ENCODE results near the gene CASK.

CASK gene

GRCh38 chrX:41846714-41847113, 76.6 kb downstream of the CASK start:
- no peak overlapping the region for H3K4me2 ChIP-seq (ENCODE audit: low read length)
- H3K79me2 ChIP-seq (ENCODE audit: control insufficient read depth, low read length) = no peaks in the 10 kb centered on the region
- no peaks in the 10 kb centered on the region for H3F3A ChIP-seq (ENCODE audit: control insufficient read depth, insufficient read depth)
- no peaks in the 10 kb centered on the region for H3K9me3 ChIP-seq (ENCODE audit: control insufficient read depth, insufficient read depth, low read length)
- no peak overlapping the region for H3K27ac ChIP-seq (ENCODE audit: low read depth, low read length)
- no peak for TF ChIP-seq CTCF (IDR thresholded peaks at IDR 0.05; ENCODE audit: low read depth, low read length, poor library complexity, severe bottlenecking)
- no peak for TF ChIP-seq EZH2phosphoT487 (IDR thresholded peaks at IDR 0.05; ENCODE audit: borderline replicate concordance, low read length)
- H3K4me1 ChIP-seq (ENCODE audit: control insufficient read depth, low read length) = no peaks in the 10 kb centered on the region
- 0 out of 2 replicates have a peak, but pooled peaks cover 2% of the 10 kb centered on the region for H3K36me3 ChIP-seq (ENCODE audit: control insufficient read depth, low read length)
- H3K4me3 ChIP-seq (ENCODE audit: low read length) = no peak overlapping the region
- H4K20me1 ChIP-seq (ENCODE audit: control insufficient read depth, insufficient read depth, low read depth, low read length) = no peaks in the 10 kb centered on the region
- H3K9me2 ChIP-seq (replicated peaks; ENCODE audit: control insufficient read depth, low read length) = no peaks in the 10 kb centered on the region
- no peaks in the 10 kb centered on the region for H3K27me3 ChIP-seq (ENCODE audit: control insufficient read depth, low read length)

DNA sequence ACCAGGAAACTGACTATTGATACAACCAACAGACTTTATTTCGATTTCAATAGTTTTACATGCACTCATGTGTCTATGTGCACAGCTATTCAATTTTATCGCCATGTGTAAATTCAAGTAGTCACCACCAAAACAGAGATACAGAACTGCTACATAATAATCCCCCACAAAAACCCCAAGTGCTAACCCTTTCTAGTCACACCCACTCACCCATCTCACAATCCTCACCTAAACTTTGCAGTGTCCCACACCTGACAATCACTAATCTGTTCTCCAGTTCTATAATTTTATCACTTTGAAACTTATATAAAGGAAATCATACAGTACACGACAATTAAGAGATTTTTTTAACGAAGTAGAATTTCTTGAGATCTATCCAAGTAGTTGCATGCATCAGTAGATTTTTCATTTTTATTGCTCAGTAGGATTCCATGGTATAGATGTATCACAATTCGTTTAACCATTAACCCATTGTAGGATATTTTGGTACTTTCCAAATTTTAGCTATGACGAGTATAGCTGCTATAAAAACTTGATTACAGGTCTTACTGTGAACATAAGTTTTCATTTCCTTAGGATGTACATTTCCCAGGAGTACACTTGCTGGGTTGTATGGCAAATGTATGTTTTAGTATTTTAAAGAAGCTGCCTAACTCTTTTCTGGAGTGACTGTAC, 85.9 kb downstream of the CASK start:
- Histone ChIP-seq H3K9me2 (replicated peaks; ENCODE audit: control insufficient read depth, low read length) (no peaks in the 10 kb centered on the region), H3K4me1 (ENCODE audit: control insufficient read depth, low read length) (no peaks in the 10 kb centered on the region), H4K20me1 (ENCODE audit: control insufficient read depth, insufficient read depth, low read depth, low read length) (no peaks in the 10 kb centered on the region), H3K9me3 (ENCODE audit: control insufficient read depth, insufficient read depth, low read length) (no peaks in the 10 kb centered on the region), H3K36me3 (ENCODE audit: control insufficient read depth, low read length) (no peaks in the 10 kb centered on the region), H3F3A (ENCODE audit: control insufficient read depth, insufficient read depth) (no peaks in the 10 kb centered on the region), H3K4me3 (ENCODE audit: low read length) (no peak overlapping the region), H3K4me2 (ENCODE audit: low read length) (no peak overlapping the region), H3K79me2 (ENCODE audit: control insufficient read depth, low read length) (no peaks in the 10 kb centered on the region), H3K27ac (ENCODE audit: low read depth, low read length) (no peak overlapping the region), H3K27me3 (ENCODE audit: control insufficient read depth, low read length) (no peaks in the 10 kb centered on the region)
- TF ChIP-seq CTCF (IDR thresholded peaks at IDR 0.05; ENCODE audit: low read depth, low read length, poor library complexity, severe bottlenecking) (no peak), EZH2phosphoT487 (IDR thresholded peaks at IDR 0.05; ENCODE audit: borderline replicate concordance, low read length) (no peak)

DNA sequence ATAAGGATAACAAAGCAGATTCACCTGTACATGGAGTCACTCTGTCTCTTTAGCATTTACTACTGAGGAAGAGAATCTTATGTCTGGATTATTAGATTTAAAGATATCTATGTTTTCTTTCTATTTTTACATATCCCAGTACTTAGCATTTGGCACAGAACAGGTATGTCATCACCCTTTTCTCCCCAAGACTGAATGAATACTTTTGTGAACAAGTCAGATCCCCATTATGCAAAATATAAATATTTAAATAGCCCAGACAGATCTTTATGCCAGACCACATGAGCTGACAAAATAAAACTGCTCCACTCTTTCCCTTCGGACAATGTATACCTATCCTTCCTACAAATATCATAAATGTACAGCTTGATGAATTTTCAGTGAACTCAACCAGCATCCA, 94.5 kb downstream of the CASK start:
- Histone ChIP-seq H4K20me1 (ENCODE audit: control insufficient read depth, insufficient read depth, low read depth, low read length) (no peaks in the 10 kb centered on the region), H3K4me2 (ENCODE audit: low read length) (no peak overlapping the region), H3F3A (ENCODE audit: control insufficient read depth, insufficient read depth) (no peaks in the 10 kb centered on the region), H3K4me3 (ENCODE audit: low read length) (no peak overlapping the region), H3K27ac (ENCODE audit: low read depth, low read length) (no peak overlapping the region), H3K27me3 (ENCODE audit: control insufficient read depth, low read length) (no peaks in the 10 kb centered on the region), H3K79me2 (ENCODE audit: control insufficient read depth, low read length) (no peaks in the 10 kb centered on the region), H3K9me3 (ENCODE audit: control insufficient read depth, insufficient read depth, low read length) (no peaks in the 10 kb centered on the region), H3K36me3 (ENCODE audit: control insufficient read depth, low read length) (no peaks in the 10 kb centered on the region), H3K9me2 (replicated peaks; ENCODE audit: control insufficient read depth, low read length) (no peaks in the 10 kb centered on the region), H3K4me1 (ENCODE audit: control insufficient read depth, low read length) (no peaks in the 10 kb centered on the region)
- TF ChIP-seq CTCF (IDR thresholded peaks at IDR 0.05; ENCODE audit: low read depth, low read length, poor library complexity, severe bottlenecking) (no peak), EZH2phosphoT487 (IDR thresholded peaks at IDR 0.05; ENCODE audit: borderline replicate concordance, low read length) (no peak)
